Tibial nerve (tissue), 4 donors: Measurements from ENCODE around the gene TMEM201. TPM values are rescaled to one million over a fixed set of nuclear protein-coding genes. Genes with fewer than 3 reads are reported as not detected.
A peak's percentile ranks its signal among the peaks of the same experiment; 100 is the strongest.

Source experiments
- DNase-seq, 2 donors: peaks; one replicate each; pipeline ENCODE4 v3.0.0-alpha.2; 2019; ENCODE audit warnings: low spot score in 2 of 2
- H3K27ac ChIP-seq, 4 donors: fragments of 200-600 bp; sonication (generic) in 3 of 4; one replicate each; pipeline ENCODE4 v1.5.1; 2017 to 2019; ENCODE audit warnings: mild to moderate bottlenecking in 1 of 4
- H3K27me3 ChIP-seq, 2 donors: fragments of 200-600 bp; sonication (generic) in 1 of 2; one replicate each; pipeline versions ENCODE4 v1.5.1 to v1.6.0; 2017 to 2019
- H3K36me3 ChIP-seq, 3 donors: fragments of 200-600 bp; sonication (generic); one replicate each; pipeline ENCODE4 v1.5.1; 2018 to 2019
- H3K4me1 ChIP-seq, 4 donors: fragments of 200-600 bp; sonication (generic) in 3 of 4; one replicate each; pipeline ENCODE4 v1.5.1; 2017 to 2019
- H3K4me3 ChIP-seq, 4 donors: fragments of 200-600 bp; sonication (generic) in 3 of 4; one replicate each; pipeline ENCODE4 v1.5.1; 2017 to 2019; ENCODE audit warnings: mild to moderate bottlenecking in 1 of 4, moderate library complexity in 1 of 4
- H3K9me3 ChIP-seq, 4 donors: fragments of 200-600 bp; sonication (generic) in 3 of 4; one replicate each; pipeline ENCODE4 v1.5.1; 2017 to 2019
- CTCF ChIP-seq, 5 experiments: fragments of 200-600 bp in 3 of 5; fragments of 450-650 bp in 2 of 5; sonication (generic) in 3 of 5; IDR thresholded peaks; one replicate each; pipeline ENCODE4 v1.5.1; 2016 to 2019; ENCODE audit warnings: antibody characterized with exemption in 5 of 5, mild to moderate bottlenecking in 3 of 5, moderate library complexity in 2 of 5
- EP300 ChIP-seq, 2 donors: sonication (generic); formaldehyde crosslinking; IDR thresholded peaks; one replicate each; pipeline ENCODE4 v1.6.1; 2017; ENCODE audit warnings: antibody characterized with exemption in 2 of 2, mild to moderate bottlenecking in 1 of 2
- POLR2A ChIP-seq, 2 donors: fragments of 450-650 bp; IDR thresholded peaks; one replicate each; pipeline ENCODE4 v1.6.1; 2017; ENCODE audit warnings: antibody characterized with exemption in 2 of 2, mild to moderate bottlenecking in 2 of 2, moderate library complexity in 2 of 2
- WGBS, 2 donors: methylation state at CpG; one replicate each; pipeline ENCODE4 v1.1.5; 2018; 5-methylcytosine and 5-hydroxymethylcytosine counted together
- total RNA-seq, 4 donors: library from RNA; depleted of rRNA; stranded (reverse); fragments of >200 nt; gene quantifications; one replicate each; pipeline ENCODE4 v1.1.0, GENCODE V29; 2016

Gene TMEM201
- total RNA-seq, 4 donors from 2014 or later: 11.8 to 22.8 (median 16.3) TPM

- no peaks in the 10 kb centered on the region for H3K9me3 ChIP-seq
- WGBS, 2 donors: 76% methylated on average over 8 of the region's 8 CpGs
- peak overlapping the region in 1 of 4 donors; percentile 76 for H3K27ac ChIP-seq
- TF ChIP-seq POLR2A (IDR thresholded peaks at IDR 0.05) (no peak), CTCF (IDR thresholded peaks at IDR 0.05) (no peak), EP300 (IDR thresholded peaks at IDR 0.05) (no peak)
- H3K36me3 ChIP-seq: no peaks in the 10 kb centered on the region
- peaks cover 0 to 10% of the 10 kb centered on the region in 2 donors for H3K27me3 ChIP-seq
- DNase-seq: no peak
- H3K4me3 ChIP-seq: peak overlapping the region in 2 of 4 donors; percentile 1 to 28
- peaks cover 0 to 25% (median 7%) of the 10 kb centered on the region in 4 donors for H3K4me1 ChIP-seq
Observed at GRCh38 chr1:9630331-9631111, 41.8 kb downstream of the TMEM201 start.

- Histone ChIP-seq H3K27ac (no peak overlapping the region), H3K36me3 (no peaks in the 10 kb centered on the region), H3K27me3 (no peaks in the 10 kb centered on the region), H3K9me3 (no peaks in the 10 kb centered on the region), H3K4me1 (peaks cover 0 to 20% (median 5%) of the 10 kb centered on the region in 4 donors), H3K4me3 (no peak overlapping the region)
- DNase-seq: no peak
- TF ChIP-seq POLR2A (IDR thresholded peaks at IDR 0.05) (no peak), CTCF (IDR thresholded peaks at IDR 0.05) (no peak), EP300 (IDR thresholded peaks at IDR 0.05) (no peak)
- 86 to 90% methylated on average over 3 of the region's 3 CpGs for WGBS, 2 donors
Observed at GRCh38 chr1:9631613-9632012, 42.9 kb downstream of the TMEM201 start.

GRCh38 chr1:9633493-9633892, 44.8 kb downstream of the TMEM201 start:
- DNase-seq: no peak
- H3K36me3 ChIP-seq: no peaks in the 10 kb centered on the region
- WGBS, 2 donors: 48 to 74% methylated on average over 6 of the region's 6 CpGs
- H3K27ac ChIP-seq: no peak overlapping the region
- peaks cover 0 to 12% (median 0%) of the 10 kb centered on the region in 4 donors for H3K4me1 ChIP-seq
- H3K4me3 ChIP-seq: no peak overlapping the region
- TF ChIP-seq CTCF (IDR thresholded peaks at IDR 0.05): no peak
- no peak for TF ChIP-seq POLR2A (IDR thresholded peaks at IDR 0.05)
- no peak for TF ChIP-seq EP300 (IDR thresholded peaks at IDR 0.05)
- H3K9me3 ChIP-seq: no peaks in the 10 kb centered on the region
- H3K27me3 ChIP-seq: no peaks in the 10 kb centered on the region

GRCh38 chr1:9634582-9634981, 45.9 kb downstream of the TMEM201 start:
- no peak for DNase-seq
- 53 to 55% methylated on average over 2 of the region's 2 CpGs for WGBS, 2 donors
- no peaks in the 10 kb centered on the region for H3K36me3 ChIP-seq

More at GRCh38 chr1:9634582-9634981, 45.9 kb downstream of the TMEM201 start:
- Histone ChIP-seq H3K27ac (no peak overlapping the region), H3K9me3 (no peaks in the 10 kb centered on the region), H3K4me3 (no peak overlapping the region), H3K27me3 (no peaks in the 10 kb centered on the region), H3K4me1 (peaks cover 0 to 8% (median 0%) of the 10 kb centered on the region in 4 donors)
- TF ChIP-seq EP300 (IDR thresholded peaks at IDR 0.05) (no peak), CTCF (IDR thresholded peaks at IDR 0.05) (no peak), POLR2A (IDR thresholded peaks at IDR 0.05) (no peak)
